BJ (cell line): ENCODE measurements around the gene CNST. TPM values are rescaled to one million over a fixed set of nuclear protein-coding genes. Genes with fewer than 3 reads are reported as not detected.
A peak's percentile ranks its signal among the peaks of the same experiment; 100 is the strongest.

Experiments used
- CTCF ChIA-PET: fragments of 350-600 bp; formaldehyde crosslinking; extraction: SDS; loops from one replicate; lab custom pipeline; 2021; ENCODE audit warnings: antibody characterized with exemption, inconsistent platforms; lab: Yijun Ruan, JAX
- POLR2A ChIA-PET: fragments of 300-600 bp; sonication (Branson Sonifier 250); formaldehyde crosslinking; extraction: SDS; loops from one replicate; lab custom pipeline; 2021; ENCODE audit warnings: antibody characterized with exemption; lab: Charles Lee
- DNase-seq: peaks from one replicate; pipeline ENCODE4 v3.0.0-alpha.2; 2011; ENCODE audit warnings: low read depth
- H3K27me3 ChIP-seq: 2 replicates; pipeline ENCODE4 v1.6.0; 2011; ENCODE audit warnings: low read length; ENCODE audit not compliant: control insufficient read depth, insufficient read depth
- H3K36me3 ChIP-seq: 2 replicates; pipeline ENCODE4 v1.5.1; 2011; ENCODE audit warnings: low read length; ENCODE audit not compliant: control insufficient read depth, insufficient read depth
- H3K4me3 ChIP-seq: 2 replicates; pipeline ENCODE4 v1.5.1; 2011; ENCODE audit warnings: low read depth, mild to moderate bottlenecking, control low read depth, low read length
- CTCF ChIP-seq: IDR thresholded peaks from 2 replicates; pipeline ENCODE4 v1.5.1; 2011; ENCODE audit warnings: low read depth, mild to moderate bottlenecking, control low read depth, inconsistent platforms, low read length, moderate library complexity; ENCODE audit not compliant: insufficient read depth
- polyA plus RNA-seq: library from polyadenylated mRNA; depleted of rRNA; stranded (reverse); fragments of >200 nt; gene quantifications from 2 replicates; pipeline ENCODE4 v1.2.3, GENCODE V29; 2011

CNST gene
- polyA plus RNA-seq, 1 experiment: 29.7 TPM

DNA sequence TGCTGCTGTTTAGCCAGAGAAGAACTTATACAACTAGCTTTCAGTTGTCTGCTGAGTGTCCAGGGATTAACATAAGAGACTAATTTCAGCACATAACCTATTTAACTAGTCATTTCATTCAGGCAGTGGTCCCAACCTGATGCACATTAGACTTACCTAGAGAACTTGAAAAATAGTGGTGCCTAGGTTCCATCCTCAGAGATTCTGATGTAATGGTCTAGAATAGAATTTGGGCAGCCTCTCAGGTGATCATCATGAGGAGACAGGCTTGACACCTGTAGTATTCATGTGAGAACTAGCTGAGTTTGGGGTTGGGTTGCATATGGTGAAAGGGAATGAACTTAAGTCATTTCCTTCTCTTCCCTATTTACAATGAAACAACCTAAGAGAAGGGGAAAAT, 24.8 kb downstream of the CNST start:
- H3K36me3 ChIP-seq: no peaks in the 10 kb centered on the region
- no peak for TF ChIP-seq CTCF
- ChIA-PET CTCF (no interaction called here), POLR2A (no interaction called here)
- no peak for DNase-seq
- H3K4me3 ChIP-seq: no peak overlapping the region
- H3K27me3 ChIP-seq: no peaks in the 10 kb centered on the region

DNA sequence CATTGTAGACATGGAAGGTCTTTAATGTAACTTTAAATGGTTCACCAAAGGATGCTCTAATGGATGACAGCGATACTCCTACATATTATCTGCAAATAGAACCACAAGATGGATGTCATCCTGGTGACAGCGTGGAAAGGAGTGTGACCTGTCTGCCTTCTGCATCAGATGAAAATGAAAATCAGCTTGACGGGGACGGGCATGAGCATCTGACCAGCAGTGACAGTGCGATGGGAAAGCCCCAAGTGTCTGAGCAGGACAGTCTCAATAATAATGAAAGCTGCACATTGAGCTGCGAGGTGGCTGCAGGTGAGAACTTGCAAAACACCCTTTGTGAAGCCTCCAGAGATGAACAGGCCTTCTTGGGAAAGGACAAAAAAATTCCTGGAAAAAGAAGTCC, 25.2 kb downstream of the CNST start:
- H3K4me3 ChIP-seq: no peak overlapping the region
- ChIA-PET POLR2A (no interaction called here), CTCF (interaction anchor here (0.7 kb wide), 1 partner anchor 47 kb away, joined by 3 read pairs; no protein-coding TSS in a partner anchor)
- no peaks in the 10 kb centered on the region for H3K27me3 ChIP-seq
- no peak for DNase-seq
- no peaks in the 10 kb centered on the region for H3K36me3 ChIP-seq
- TF ChIP-seq CTCF: no peak

DNA sequence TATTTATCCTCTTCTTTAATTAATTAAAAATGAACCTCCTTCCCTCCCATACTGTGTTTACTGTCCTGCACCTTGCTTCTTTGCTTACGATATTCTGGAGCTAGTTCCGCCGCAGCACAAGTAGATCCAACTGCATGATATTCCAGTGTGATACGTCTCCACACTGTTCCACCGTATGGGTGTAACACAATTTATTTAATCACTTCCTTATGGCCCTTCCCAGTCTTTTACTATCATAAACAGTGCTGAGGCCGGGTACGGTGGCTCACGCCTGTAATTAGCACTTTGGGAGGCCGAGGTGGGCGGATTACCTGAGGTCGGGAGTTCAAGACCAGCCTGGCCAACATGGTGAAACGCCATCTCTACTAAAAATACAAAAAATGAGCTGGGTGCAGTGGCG, 25.7 kb downstream of the CNST start:
- DNase-seq: no peak
- no peak for TF ChIP-seq CTCF
- no peaks in the 10 kb centered on the region for H3K36me3 ChIP-seq
- no peaks in the 10 kb centered on the region for H3K27me3 ChIP-seq
- no peak overlapping the region for H3K4me3 ChIP-seq
- ChIA-PET CTCF (interaction anchor here (0.7 kb wide), 1 partner anchor 47 kb away, joined by 3 read pairs; no protein-coding TSS in a partner anchor), POLR2A (no interaction called here)

DNA sequence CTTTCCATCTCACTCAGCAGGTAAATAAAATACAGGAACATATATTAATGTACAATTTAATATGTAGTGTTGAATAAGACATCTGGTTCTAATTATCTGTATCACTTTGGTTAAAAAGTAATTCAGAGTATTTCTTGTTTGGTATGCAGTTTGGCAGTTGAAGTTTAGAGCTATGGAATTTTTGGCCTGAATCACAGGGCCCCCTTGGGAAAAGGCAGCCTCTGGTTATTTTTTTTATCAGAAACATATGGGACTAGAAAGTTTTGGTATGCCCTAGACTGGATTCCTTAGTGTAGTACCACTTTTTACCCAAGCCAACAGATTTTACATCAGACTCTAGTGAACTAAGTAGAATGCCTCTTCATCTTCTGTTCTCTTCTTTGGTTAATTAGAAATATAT, 26.4 kb downstream of the CNST start:
- DNase-seq: peak; percentile 90
- no peak for TF ChIP-seq CTCF
- no peak overlapping the region for H3K4me3 ChIP-seq
- CTCF ChIA-PET: no interaction called here
- no peaks in the 10 kb centered on the region for H3K36me3 ChIP-seq
- no peaks in the 10 kb centered on the region for H3K27me3 ChIP-seq
- POLR2A ChIA-PET: interaction anchor here (0.6 to 0.7 kb wide), 2 partner anchors 14 to 40 kb away, joined by 4 read pairs; no protein-coding TSS in a partner anchor

DNA sequence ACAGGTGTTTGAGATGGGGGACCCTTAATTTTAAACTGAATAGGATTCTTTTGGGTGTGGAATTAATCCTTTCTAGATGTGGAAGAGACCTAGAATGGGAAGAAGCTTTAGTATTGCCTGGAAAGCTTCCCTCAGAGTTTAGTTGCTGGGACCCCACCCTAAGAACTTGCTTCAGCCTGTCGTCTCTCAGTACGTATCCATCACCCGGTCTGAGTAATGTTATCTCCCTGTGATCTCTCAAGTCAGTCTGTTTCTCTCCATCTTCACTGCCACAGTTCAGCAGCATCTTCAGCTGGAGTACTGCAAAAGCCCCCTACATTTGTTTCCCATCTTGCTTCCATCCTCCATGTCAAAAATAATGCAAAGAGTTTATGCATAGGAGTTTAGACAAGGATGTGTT, 28.9 kb downstream of the CNST start:
- no peaks in the 10 kb centered on the region for H3K27me3 ChIP-seq
- no peak overlapping the region for H3K4me3 ChIP-seq
- H3K36me3 ChIP-seq: no peaks in the 10 kb centered on the region
- DNase-seq: no peak
- ChIA-PET CTCF (interaction anchor here (1.4 to 1.5 kb wide), 2 partner anchors 13 to 17 kb away, joined by 5 read pairs; no protein-coding TSS in a partner anchor), POLR2A (no interaction called here)
- no peak for TF ChIP-seq CTCF
